GM19467 (cell line): ENCODE measurements around the gene BBOX1.
"Not testable (repeated sequence)": the region's sequence is repeated elsewhere in the genome, so short reads cannot be mapped to it uniquely, and the experiment has no call there.

Source experiments
- ATAC-seq: cut with Tn5 transposase; IDR thresholded peaks from one replicate; pipeline ENCODE4 v1.9.1; 2021; ENCODE audit warnings: mild to moderate bottlenecking, moderate library complexity; ENCODE audit not compliant: unreplicated experiment

The BBOX1 gene

DNA sequence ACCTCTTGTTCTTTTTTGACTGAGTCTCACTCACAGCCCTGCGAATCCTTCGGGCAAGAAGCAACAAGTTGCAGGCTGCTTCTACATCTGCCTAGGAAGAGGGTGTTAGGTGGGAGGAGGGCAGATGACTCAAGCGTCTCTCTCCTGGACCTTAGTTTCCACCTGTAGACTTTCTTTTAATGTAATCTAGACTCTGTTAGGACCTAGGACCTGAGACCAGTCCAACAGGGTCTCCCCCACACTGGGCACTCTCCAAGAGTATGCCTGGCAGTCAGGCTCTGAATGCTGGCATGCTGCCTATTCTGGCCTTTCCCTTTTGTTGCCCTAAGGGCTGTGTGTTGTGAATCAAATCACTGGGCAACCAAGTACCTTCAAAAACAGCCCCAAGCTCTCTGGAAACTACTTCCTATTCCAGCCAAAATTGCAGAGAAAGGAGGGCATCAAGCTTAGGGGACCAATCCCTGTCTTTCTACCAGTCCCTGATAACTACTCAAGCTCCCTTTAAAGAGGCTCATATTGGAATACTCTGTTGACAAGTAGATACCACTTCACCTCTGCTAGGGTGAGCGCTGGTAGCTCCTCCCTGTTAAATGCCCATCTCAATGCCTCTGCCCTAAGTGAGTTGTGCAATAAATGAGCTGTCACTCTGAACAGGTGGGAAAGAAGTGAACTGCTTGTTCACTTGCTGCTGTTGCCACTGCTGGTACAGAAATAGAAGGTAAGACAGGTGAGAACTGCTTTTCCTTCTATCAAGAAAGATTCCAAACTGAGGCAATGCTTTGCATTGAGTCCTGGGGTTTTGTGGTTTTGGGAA is at the start of gene BBOX1:
BBOX1 (plus strand) TSS at position 514 of the 814 bp plus-strand sequence. CDS start 14,616 bp downstream, outside the sequence.
- no peak for ATAC-seq

- ATAC-seq = no peak
These were observed 48.5 kb upstream of the BBOX1 start for GRCh38 chr11:26992031-26992541.

GRCh38 chr11:26993965-26994457 is 46.6 kb upstream of the BBOX1 start, which contains the start of gene FIBIN:
Gene FIBIN, plus strand, starts transcription at chr11:26994112. Its CDS starts 415 bp downstream, at chr11:26994527.
- ATAC-seq = no peak

DNA sequence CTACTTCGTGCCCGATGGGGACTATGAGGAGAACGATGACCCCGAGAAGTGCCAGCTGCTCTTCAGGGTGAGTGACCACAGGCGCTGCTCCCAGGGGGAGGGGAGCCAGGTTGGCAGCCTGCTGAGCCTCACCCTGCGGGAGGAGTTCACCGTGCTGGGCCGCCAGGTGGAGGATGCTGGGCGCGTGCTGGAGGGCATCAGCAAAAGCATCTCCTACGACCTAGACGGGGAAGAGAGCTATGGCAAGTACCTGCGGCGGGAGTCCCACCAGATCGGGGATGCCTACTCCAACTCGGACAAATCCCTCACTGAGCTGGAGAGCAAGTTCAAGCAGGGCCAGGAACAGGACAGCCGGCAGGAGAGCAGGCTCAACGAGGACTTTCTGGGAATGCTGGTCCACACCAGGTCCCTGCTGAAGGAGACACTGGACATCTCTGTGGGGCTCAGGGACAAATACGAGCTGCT is 46.0 kb upstream of the BBOX1 start:
- no peak for ATAC-seq

DNA sequence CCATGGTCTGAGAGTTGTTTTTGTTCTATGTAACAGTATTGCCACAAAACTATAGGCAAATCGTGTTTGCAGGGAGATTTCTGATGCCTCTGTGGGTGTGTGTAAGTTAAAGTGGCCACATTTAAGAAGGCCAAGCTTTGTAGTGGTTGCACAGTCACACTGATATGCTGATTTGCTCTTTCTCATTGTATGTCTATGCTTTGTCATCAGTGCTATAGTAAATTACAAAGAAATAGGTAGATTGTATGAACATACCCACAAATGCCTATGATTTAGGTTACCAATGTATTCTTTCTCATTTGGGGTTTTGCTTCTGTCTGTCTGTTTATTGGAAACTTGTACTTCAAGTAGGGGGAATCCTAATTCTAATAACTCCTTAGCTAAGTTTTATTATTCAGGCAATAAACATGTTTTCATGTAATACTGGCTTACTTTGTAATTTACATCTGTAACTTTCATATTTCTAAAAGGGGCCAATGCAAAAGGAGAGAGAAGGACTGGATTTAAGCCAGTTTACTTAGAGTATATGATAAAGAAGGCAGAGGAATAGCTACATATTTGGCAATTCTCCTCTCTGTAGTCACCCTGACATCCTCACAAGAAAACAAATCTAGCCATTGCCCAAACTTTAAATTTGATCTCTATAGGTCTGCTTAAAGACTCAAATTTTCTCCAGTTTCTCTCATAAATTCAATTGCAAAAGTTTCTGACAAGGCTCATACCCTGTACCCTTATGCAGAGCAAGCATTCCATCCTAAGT is 44.7 kb upstream of the BBOX1 start:
- ATAC-seq = no peak

- no peak for ATAC-seq
These were observed 43.2 kb upstream of the BBOX1 start for GRCh38 chr11:26997378-26997777.

DNA sequence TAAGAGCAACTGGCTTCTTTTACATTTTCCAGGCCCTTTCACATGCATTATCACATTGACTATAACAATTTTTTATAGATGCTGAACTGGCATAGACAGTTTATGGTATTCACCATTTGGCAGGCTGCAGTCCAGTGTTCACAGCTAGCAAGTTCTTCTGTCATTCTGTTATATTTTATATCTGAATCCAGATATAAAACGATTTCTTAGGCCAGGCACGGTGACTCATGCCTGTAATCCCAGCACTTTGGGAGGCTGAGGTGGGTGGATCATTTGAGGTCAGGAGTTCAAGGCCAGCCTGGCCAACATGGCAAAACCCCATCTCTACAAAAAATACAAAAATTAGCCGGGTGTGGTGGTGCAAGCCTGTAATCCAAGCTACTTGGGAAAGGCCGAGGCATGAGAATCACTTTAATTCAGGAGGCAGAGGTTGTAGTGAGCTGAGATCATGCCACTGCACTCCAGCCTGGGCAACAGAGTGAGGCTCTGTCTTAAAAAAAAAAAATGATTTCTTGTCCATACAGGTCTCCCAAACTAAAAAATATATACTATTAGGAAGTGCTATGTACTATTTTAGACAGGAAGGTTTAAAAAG is 39.4 kb upstream of the BBOX1 start:
- not testable (repeated sequence) for ATAC-seq

DNA sequence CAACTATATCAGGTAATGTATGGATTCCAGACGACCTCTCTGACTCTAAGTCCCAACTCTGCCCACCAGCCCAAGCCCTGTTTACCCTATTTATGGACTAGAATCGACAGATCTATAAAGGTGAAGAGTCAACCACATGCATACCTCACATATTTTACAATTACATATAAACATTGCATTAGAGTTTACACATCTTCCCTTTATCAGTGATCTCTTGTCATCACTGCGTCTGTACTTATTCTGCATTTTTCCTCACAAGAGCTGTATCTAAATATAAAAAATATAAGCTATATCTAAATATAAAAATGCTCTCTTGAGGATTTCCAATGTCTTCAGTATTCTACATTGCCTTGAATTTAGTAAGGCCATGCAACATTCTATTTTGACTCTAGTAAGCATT is 38.2 kb upstream of the BBOX1 start:
- no peak for ATAC-seq

- no peak for ATAC-seq
These were observed 37.8 kb upstream of the BBOX1 start for GRCh38 chr11:27002838-27003237.

- no peak for ATAC-seq
These were observed 36.5 kb upstream of the BBOX1 start for GRCh38 chr11:27004103-27004502.

DNA sequence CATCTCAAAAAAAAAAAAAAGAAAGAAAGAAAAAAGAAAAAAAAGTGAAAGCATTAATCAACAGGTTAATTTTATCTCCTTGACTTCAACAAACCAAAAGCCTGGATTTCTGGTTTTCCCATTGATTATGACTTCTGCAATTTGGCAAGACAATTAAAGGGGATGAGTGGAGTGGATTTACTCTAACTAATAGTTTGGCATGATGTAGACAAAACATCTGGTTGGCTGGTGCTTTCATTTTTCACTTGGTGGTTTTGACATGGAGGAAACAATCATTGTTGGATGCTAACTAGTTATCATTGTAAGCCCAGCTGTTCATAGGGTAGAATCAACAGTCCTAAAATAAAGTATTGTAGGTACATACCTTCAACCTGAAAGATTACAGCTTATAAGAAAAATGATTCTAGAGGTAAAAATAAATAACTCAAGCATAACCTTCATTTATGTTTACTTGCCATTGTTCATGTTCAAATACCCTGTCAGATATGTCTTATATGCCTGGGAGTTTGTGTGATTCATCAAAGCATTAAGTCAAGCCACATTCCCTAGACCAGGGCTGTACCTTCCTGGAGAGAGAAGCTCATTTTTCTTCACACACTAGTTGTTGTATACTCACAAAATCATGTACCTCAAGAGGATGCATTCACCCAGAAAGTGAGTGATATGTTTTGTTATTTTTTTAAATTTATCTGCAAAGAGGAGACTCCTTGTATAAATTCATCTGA is 31.6 kb upstream of the BBOX1 start:
- no peak for ATAC-seq

DNA sequence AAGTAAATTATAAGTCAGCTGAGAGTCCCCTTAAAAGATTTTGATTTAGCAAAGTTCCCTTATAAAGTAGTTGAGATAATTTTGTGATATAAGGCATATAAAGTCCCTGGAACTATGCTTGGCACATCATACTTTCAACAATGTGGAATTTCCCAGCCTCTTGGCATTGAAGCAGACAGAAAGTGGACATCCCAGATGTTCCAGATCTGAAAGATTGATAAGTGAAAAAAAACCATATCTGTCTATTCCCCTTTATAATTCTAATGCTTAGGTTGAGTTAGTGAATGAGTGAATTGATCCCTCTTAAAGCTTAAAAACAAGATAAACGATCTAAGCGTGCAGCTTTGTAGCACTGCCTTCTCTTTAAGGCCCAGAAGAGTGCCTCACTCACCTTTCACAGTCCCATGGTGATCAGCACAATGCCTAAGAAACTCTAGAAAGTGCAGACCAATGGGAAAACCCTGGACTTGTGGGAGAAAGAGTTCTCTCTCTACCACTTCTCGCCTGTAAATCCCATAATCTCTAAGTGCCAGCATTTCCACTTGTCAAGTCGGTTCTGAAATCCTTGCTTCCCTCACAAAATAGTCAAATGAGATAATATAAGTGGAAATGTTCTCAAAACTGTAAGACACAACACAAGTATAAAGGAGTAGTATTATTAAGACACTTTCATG is 28.9 kb upstream of the BBOX1 start:
- no peak for ATAC-seq

DNA sequence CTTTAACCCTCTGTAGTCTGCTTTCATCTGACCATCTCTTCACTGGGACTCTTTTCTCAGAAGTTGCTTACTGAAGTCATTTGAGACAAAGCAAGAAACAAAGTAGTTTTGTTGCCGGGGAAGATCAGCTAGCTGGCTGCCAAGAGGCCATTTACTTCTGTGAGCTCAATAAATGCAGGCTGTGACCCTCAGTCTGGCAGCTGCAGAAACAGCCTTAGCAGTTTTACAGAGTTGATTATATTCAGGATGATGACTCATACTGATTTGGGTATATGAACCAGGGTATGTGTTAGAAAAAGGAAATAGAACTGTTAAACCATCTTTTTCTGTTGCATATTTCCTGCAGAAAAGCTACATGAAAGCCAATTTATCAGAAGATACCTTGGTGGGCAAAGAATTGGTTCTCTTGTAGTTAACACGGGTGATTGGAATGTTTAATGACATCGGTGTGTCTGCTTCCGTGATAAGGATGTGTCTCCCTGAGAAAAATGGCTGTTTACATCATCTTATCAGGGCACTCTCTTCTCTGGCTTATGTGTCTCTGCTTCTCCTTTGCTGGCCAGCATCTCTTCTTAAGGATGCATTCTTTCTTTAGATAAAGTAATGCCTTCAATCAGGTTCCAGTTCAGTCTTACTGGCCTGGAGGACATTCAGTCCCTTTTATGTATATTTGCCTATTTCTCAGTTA is 28.2 kb upstream of the BBOX1 start:
- no peak for ATAC-seq

- ATAC-seq = no peak
These were observed 26.7 kb upstream of the BBOX1 start for GRCh38 chr11:27013781-27014361.

GRCh38 chr11:27018902-27019529 is 21.6 kb upstream of the BBOX1 start:
- ATAC-seq = no peak

- no peak for ATAC-seq
These were observed 19.9 kb upstream of the BBOX1 start for GRCh38 chr11:27020751-27021150.

DNA sequence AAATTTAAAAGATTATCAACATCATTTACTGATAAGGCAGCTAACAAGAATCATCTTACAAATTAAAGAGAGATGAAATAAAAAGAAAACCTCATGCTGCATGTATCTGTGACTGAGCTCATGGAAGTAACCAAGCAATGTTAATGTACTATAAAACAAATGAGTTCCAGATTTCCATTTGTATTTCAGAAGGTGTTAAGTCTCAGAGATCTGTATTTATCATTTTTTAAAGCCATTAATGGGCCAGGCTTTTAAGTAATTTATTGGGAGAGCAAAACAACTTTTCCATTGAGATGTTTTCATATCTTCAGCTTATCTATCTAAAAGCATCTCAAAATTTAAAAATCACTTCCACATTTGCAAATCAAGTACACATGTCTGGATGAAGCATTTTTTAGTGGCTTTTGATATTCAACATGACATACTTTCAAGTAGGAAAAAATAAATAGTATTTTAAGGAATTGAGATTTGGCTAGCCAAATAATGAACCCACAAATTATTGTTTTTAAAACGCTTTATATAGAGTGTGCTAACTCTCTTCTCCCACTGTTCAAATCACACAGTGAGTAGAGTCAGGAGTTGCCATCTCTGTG is 17.9 kb upstream of the BBOX1 start:
- ATAC-seq = no peak

GRCh38 chr11:27024865-27025264 is 15.8 kb upstream of the BBOX1 start:
- ATAC-seq = no peak
